Osteoblast (primary cell): ENCODE data around the gene LNX1. TPM values are rescaled to one million over a fixed set of nuclear protein-coding genes. Genes with fewer than 3 reads are reported as not detected.

Source experiments
- DNase-seq: peaks from one replicate; pipeline ENCODE4 v3.0.0; 2011; ENCODE audit warnings: low spot score, mixed read lengths; ENCODE audit not compliant: insufficient read length; ENCODE audit errors: missing footprints
- H2AFZ ChIP-seq: 2 replicates; pipeline ENCODE4 v1.6.0; 2011; ENCODE audit warnings: mild to moderate bottlenecking, low read length
- H3K27ac ChIP-seq: 2 replicates; pipeline ENCODE4 v1.5.1; 2011; ENCODE audit warnings: mild to moderate bottlenecking, low read depth, low read length, moderate library complexity
- H3K27me3 ChIP-seq: 2 replicates; pipeline ENCODE4 v1.6.0; 2012; ENCODE audit warnings: mild to moderate bottlenecking, control low read depth, inconsistent platforms, low read length, moderate library complexity; ENCODE audit not compliant: insufficient read depth
- H3K36me3 ChIP-seq: 2 replicates; pipeline ENCODE4 v1.5.1; 2011; ENCODE audit warnings: mild to moderate bottlenecking, low read length, control low read depth, moderate library complexity; ENCODE audit not compliant: insufficient read depth
- H3K4me1 ChIP-seq: 2 replicates; pipeline ENCODE4 v1.5.1; 2011; ENCODE audit warnings: mild to moderate bottlenecking, low read length, control low read depth, moderate library complexity; ENCODE audit not compliant: insufficient read depth
- H3K4me2 ChIP-seq: 2 replicates; pipeline ENCODE4 v1.6.0; 2011; ENCODE audit warnings: mild to moderate bottlenecking, low read length; ENCODE audit not compliant: insufficient read depth
- H3K4me3 ChIP-seq: fragments of 200-600 bp; sonication (generic); 3 replicates; pipeline ENCODE4 v1.5.1; 2012; ENCODE audit warnings: mild to moderate bottlenecking, low read length, inconsistent platforms; ENCODE audit not compliant: insufficient read depth
- H3K79me2 ChIP-seq: 2 replicates; pipeline ENCODE4 v1.6.0; 2012; ENCODE audit warnings: mild to moderate bottlenecking, low read length, control low read depth, inconsistent platforms; ENCODE audit not compliant: insufficient read depth
- H3K9me3 ChIP-seq: 2 replicates; pipeline ENCODE4 v1.5.1; 2011; ENCODE audit warnings: low read depth, low read length, control low read depth
- H4K20me1 ChIP-seq: 2 replicates; pipeline ENCODE4 v1.6.0; 2012; ENCODE audit warnings: mild to moderate bottlenecking, low read length, control low read depth; ENCODE audit not compliant: insufficient read depth
- CTCF ChIP-seq: IDR thresholded peaks from 2 replicates; pipeline ENCODE4 v1.5.1; 2011; ENCODE audit warnings: mild to moderate bottlenecking, low read depth, low read length, moderate library complexity; ENCODE audit errors: extremely low read depth
- total RNA-seq: library from RNA; depleted of rRNA; stranded (reverse); fragments of >200 nt; gene quantifications from 2 replicates; pipeline ENCODE4 v1.2.3, GENCODE V29; 2012

LNX1 gene
- total RNA-seq, 1 donor = 9.8 TPM

- no peak overlapping the region for H3K4me3 ChIP-seq
- no peaks in the 10 kb centered on the region for H3K36me3 ChIP-seq
- H4K20me1 ChIP-seq = no peaks in the 10 kb centered on the region
- no peak for DNase-seq
- TF ChIP-seq CTCF = no peak
- H3K27ac ChIP-seq = no peak overlapping the region
- no peak overlapping the region for H3K4me2 ChIP-seq
- no peaks in the 10 kb centered on the region for H3K27me3 ChIP-seq
- H3K4me1 ChIP-seq = peaks cover 3% of the 10 kb centered on the region
- H2AFZ ChIP-seq = no peak overlapping the region
- H3K79me2 ChIP-seq = no peaks in the 10 kb centered on the region
- no peaks in the 10 kb centered on the region for H3K9me3 ChIP-seq
Observed at GRCh38 chr4:53593765-53594164, 2.5 kb upstream of the LNX1 start.

GRCh38 chr4:53592686-53593501 is 1.6 kb upstream of the LNX1 start:
- Histone ChIP-seq H3K79me2 (no peaks in the 10 kb centered on the region), H2AFZ (no peak overlapping the region), H4K20me1 (no peaks in the 10 kb centered on the region), H3K4me3 (no peak overlapping the region), H3K4me2 (no peak overlapping the region), H3K27ac (no peak overlapping the region), H3K9me3 (no peaks in the 10 kb centered on the region), H3K36me3 (no peaks in the 10 kb centered on the region), H3K4me1 (no peaks in the 10 kb centered on the region), H3K27me3 (no peaks in the 10 kb centered on the region)
- peak; percentile 29 for DNase-seq
- TF ChIP-seq CTCF = no peak

GRCh38 chr4:53592122-53592521 is 836 bp upstream of the LNX1 start:
- Histone ChIP-seq H2AFZ (no peak overlapping the region), H3K4me3 (no peak overlapping the region), H3K27ac (no peak overlapping the region), H3K27me3 (no peaks in the 10 kb centered on the region), H3K9me3 (no peaks in the 10 kb centered on the region), H4K20me1 (no peaks in the 10 kb centered on the region), H3K79me2 (no peaks in the 10 kb centered on the region), H3K4me2 (no peak overlapping the region), H3K4me1 (no peaks in the 10 kb centered on the region), H3K36me3 (no peaks in the 10 kb centered on the region)
- no peak for TF ChIP-seq CTCF
- no peak for DNase-seq

GRCh38 chr4:53590187-53590586 is 1.1 kb downstream of the LNX1 start:
- Histone ChIP-seq H3K4me3 (no peak overlapping the region), H3K27ac (no peak overlapping the region), H3K4me1 (peaks cover 12% of the 10 kb centered on the region), H3K36me3 (no peaks in the 10 kb centered on the region), H3K9me3 (no peaks in the 10 kb centered on the region), H3K79me2 (no peaks in the 10 kb centered on the region), H3K4me2 (no peak overlapping the region), H2AFZ (no peak overlapping the region), H4K20me1 (no peaks in the 10 kb centered on the region), H3K27me3 (no peaks in the 10 kb centered on the region)
- no peak for DNase-seq
- TF ChIP-seq CTCF = no peak
